B cell (primary cell): ENCODE data around the gene ZNF692. TPM values are rescaled to one million over a fixed set of nuclear protein-coding genes. Genes with fewer than 3 reads are reported as not detected.
A peak's percentile ranks its signal among the peaks of the same experiment; 100 is the strongest.

ENCODE experiments used
- ATAC-seq: fragments of 200-7000 bp; cut with Tn5 transposase; one replicate; pipeline ENCODE4 v1.10.0; 2021; ENCODE audit warnings: low read depth, mild to moderate bottlenecking, moderate number of reproducible peaks, moderate library complexity
- CTCF ChIA-PET: fragments of 350-600 bp; sonication (Branson Sonifier 250); formaldehyde crosslinking; loops from one replicate; lab custom pipeline; 2021; ENCODE audit warnings: antibody characterized with exemption, inconsistent platforms; lab: Charles Lee
- POLR2A ChIA-PET: fragments of 350-600 bp; sonication (Branson Sonifier 250); formaldehyde crosslinking; loops from one replicate; lab custom pipeline; 2021; ENCODE audit warnings: antibody characterized with exemption; lab: Charles Lee
- DNase-seq: peaks from one replicate; pipeline ENCODE4 v3.0.0; 2013
- H2AFZ ChIP-seq: 2 replicates; pipeline ENCODE4 v1.6.1; 2012; ENCODE audit warnings: mild to moderate bottlenecking, low read depth, low read length; ENCODE audit not compliant: insufficient read depth, poor library complexity, severe bottlenecking
- H3K27ac ChIP-seq, 2 donors: 1 replicate in 1 of 2; 2 replicates in 1 of 2; pipeline ENCODE4 v1.5.1; 2012 to 2013; ENCODE audit warnings: low read length in 2 of 2, mild to moderate bottlenecking in 2 of 2, moderate library complexity in 1 of 2
- H3K27me3 ChIP-seq, 4 experiments: fragments of 200-600 bp in 1 of 4; sonication (generic) in 1 of 4; replicated peaks in 1 of 4; 1 replicate in 2 of 4; 2 replicates in 2 of 4; pipeline versions ENCODE4 v1.6.1 to v1.7.0; 2013 to 2016; ENCODE audit warnings: low read length in 3 of 4, mild to moderate bottlenecking in 2 of 4, mixed read lengths in 1 of 4, moderate library complexity in 1 of 4; ENCODE audit not compliant: insufficient read depth in 4 of 4, control insufficient read depth in 3 of 4; ENCODE audit errors: control extremely low read depth in 1 of 4
- H3K36me3 ChIP-seq, 2 experiments: replicated peaks in 1 of 2; 1 replicate in 1 of 2; 2 replicates in 1 of 2; pipeline versions ENCODE4 v1.6.1 to v1.7.1; 2013; ENCODE audit warnings: low read length in 1 of 2; ENCODE audit not compliant: insufficient read depth in 2 of 2, control insufficient read depth in 1 of 2; ENCODE audit errors: control extremely low read depth in 1 of 2, extremely low read depth in 1 of 2
- H3K4me1 ChIP-seq, 2 donors: fragments of 200-600 bp in 1 of 2; sonication (generic) in 1 of 2; 1 replicate in 1 of 2; 2 replicates in 1 of 2; pipeline versions ENCODE4 v1.5.1 to v1.6.1; 2013 to 2017; ENCODE audit warnings: low read length in 2 of 2; ENCODE audit not compliant: control insufficient read depth in 2 of 2, insufficient read depth in 2 of 2
- H3K4me2 ChIP-seq: replicated peaks from 2 replicates; pipeline ENCODE3; 2012; ENCODE audit warnings: mild to moderate bottlenecking, low read depth, low read length; ENCODE audit not compliant: poor library complexity, severe bottlenecking
- H3K4me3 ChIP-seq, 5 experiments: fragments of 200-600 bp in 1 of 5; sonication (generic) in 1 of 5; 1 replicate in 3 of 5; 2 replicates in 2 of 5; pipeline versions ENCODE4 v1.5.1 to v1.7.0; 2011 to 2016; ENCODE audit warnings: low read length in 4 of 5, mild to moderate bottlenecking in 4 of 5, low read depth in 2 of 5, control low read depth in 1 of 5, moderate library complexity in 1 of 5; ENCODE audit not compliant: insufficient read depth in 1 of 5; ENCODE audit errors: control extremely low read depth in 1 of 5, extremely low read depth in 1 of 5
- H3K79me2 ChIP-seq: fragments of 200-600 bp; sonication (generic); one replicate; pipeline ENCODE4 v1.6.0; 2016; ENCODE audit warnings: low read length; ENCODE audit not compliant: control insufficient read depth, insufficient read depth
- H3K9ac ChIP-seq: fragments of 200-600 bp; sonication (generic); 2 replicates; pipeline ENCODE4 v1.6.1; 2017; ENCODE audit warnings: mild to moderate bottlenecking, low read length, moderate library complexity
- H3K9me3 ChIP-seq, 3 donors: one replicate each; pipeline versions ENCODE4 v1.6.1 to v1.7.1; 2013; ENCODE audit warnings: low read length in 2 of 3; ENCODE audit not compliant: control insufficient read depth in 2 of 3, insufficient read depth in 1 of 3; ENCODE audit errors: control extremely low read depth in 1 of 3
- H4K20me1 ChIP-seq: 2 replicates; pipeline ENCODE4 v1.6.0; 2012; ENCODE audit warnings: mild to moderate bottlenecking, low read length; ENCODE audit not compliant: insufficient read depth, control insufficient read depth, poor library complexity, severe bottlenecking
- H3K27ac Mint-ChIP-seq: one replicate; pipeline ENCODE4 v1.8.0; 2021; ENCODE audit warnings: mixed read lengths
- H3K27me3 Mint-ChIP-seq: one replicate; pipeline ENCODE4 v1.8.0; 2021; ENCODE audit warnings: mixed read lengths
- H3K4me1 Mint-ChIP-seq: one replicate; pipeline ENCODE4 v1.8.0; 2021; ENCODE audit warnings: mixed read lengths
- H3K4me3 Mint-ChIP-seq: one replicate; pipeline ENCODE4 v1.8.0; 2021; ENCODE audit warnings: mixed read lengths
- H3K9me3 Mint-ChIP-seq: one replicate; pipeline ENCODE4 v1.8.0; 2022; ENCODE audit warnings: mixed read lengths; ENCODE audit not compliant: insufficient read depth
- CTCF ChIP-seq: fragments of 200-600 bp; IDR thresholded peaks from one replicate; pipeline ENCODE4 v1.8.0; 2022; ENCODE audit warnings: antibody characterized with exemption, mild to moderate bottlenecking
- EZH2 ChIP-seq: IDR thresholded peaks from 2 replicates; pipeline ENCODE4 v1.6.1; 2012; ENCODE audit warnings: borderline replicate concordance, low read depth, mild to moderate bottlenecking, moderate library complexity, low read length; ENCODE audit not compliant: insufficient read depth, poor library complexity, severe bottlenecking
- WGBS: methylation state at CpG from one replicate; pipeline ENCODE4 v1.1.5; 2013; ENCODE audit warnings: missing lambda C conversion rate; ENCODE audit not compliant: insufficient coverage; 5-methylcytosine and 5-hydroxymethylcytosine counted together
- intact Hi-C: fragments of 100-400 bp; cut with micrococcal nuclease; formaldehyde crosslinking; loops from one replicate; pipeline ENCODE4 v1.10.0; 2022
- polyA plus RNA-seq: library from polyadenylated mRNA; depleted of rRNA; stranded (reverse); fragments of >200 nt; gene quantifications from 2 replicates; pipeline ENCODE4 v1.2.3, GENCODE V29; 2012
- total RNA-seq, 2 donors: library from RNA; stranded (reverse); fragments of 120-200 nt in 1 of 2; gene quantifications; 1 replicate in 1 of 2; 2 replicates in 1 of 2; pipeline versions ENCODE4 v1.2.3 to v1.2.4, GENCODE V29; 2013 to 2022

Gene ZNF692
- total and polyA plus RNA-seq, 2 donors (not counting 1 experiment from before 2014, with no cell fraction given), result 56.9 to 157 TPM

- intact Hi-C loops, result no loop called here
- TF ChIP-seq CTCF (no peak), EZH2 (no peak)
- ChIA-PET POLR2A (no interaction called here), CTCF (interaction anchor here (0.7 kb wide), 1 partner anchor 23 kb away, joined by 5 read pairs; no protein-coding TSS in a partner anchor)
- H3K4me1 Mint-ChIP-seq, result peaks cover 23% of the 10 kb centered on the region
- ATAC-seq (no peak), DNase-seq (no peak)
- no peak overlapping the region for H3K4me3 Mint-ChIP-seq
- H3K27ac ChIP-seq, result no peak overlapping the region
- H3K4me2 ChIP-seq, result no peak overlapping the region
- H3K27me3 Mint-ChIP-seq, result no peaks in the 10 kb centered on the region
- H3K4me3 ChIP-seq, result no peak overlapping the region
- H3K79me2 ChIP-seq, result no peaks in the 10 kb centered on the region
- WGBS, result no CpG with 5 or more reads among the region's 1 CpG
- no peak overlapping the region for H2AFZ ChIP-seq
- H3K9me3 Mint-ChIP-seq, result no peaks in the 10 kb centered on the region
- H3K4me1 ChIP-seq, result peaks cover 8 to 9% of the 10 kb centered on the region in 2 donors
- H3K9me3 ChIP-seq, result no peaks in the 10 kb centered on the region
- H3K9ac ChIP-seq, result no peak overlapping the region
- no peak overlapping the region for H3K27ac Mint-ChIP-seq
- H4K20me1 ChIP-seq, result no peaks in the 10 kb centered on the region
- H3K27me3 ChIP-seq, result no peaks in the 10 kb centered on the region
- H3K36me3 ChIP-seq, result no peaks in the 10 kb centered on the region
Observed at GRCh38 chr1:248881261-248881660, 22.4 kb upstream of the ZNF692 start.

GRCh38 chr1:248873993-248874533 lies 15.2 kb upstream of the ZNF692 start:
- Histone ChIP-seq H3K27ac (peak overlapping the region; percentile 64 to 81), H3K4me1 (peaks cover 0 to 23% of the 10 kb centered on the region in 2 donors), H3K27me3 (no peaks in the 10 kb centered on the region), H3K4me3 (peak overlapping the region; percentile 68 to 98 (median 84)), H3K79me2 (no peaks in the 10 kb centered on the region), H3K4me2 (peak overlapping the region; percentile 89), H3K9ac (peak overlapping the region; percentile 81), H3K36me3 (no peaks in the 10 kb centered on the region), H3K9me3 (no peaks in the 10 kb centered on the region), H4K20me1 (no peaks in the 10 kb centered on the region), H2AFZ (peak overlapping the region; percentile 91)
- ATAC-seq (peak; percentile 50), DNase-seq (peak; percentile 93)
- Mint-ChIP-seq H3K9me3 (no peaks in the 10 kb centered on the region), H3K4me1 (peaks cover 30% of the 10 kb centered on the region), H3K27me3 (no peaks in the 10 kb centered on the region), H3K27ac (peak overlapping the region; percentile 97), H3K4me3 (peak overlapping the region; percentile 95)
- ChIA-PET CTCF (interaction anchor here (0.8 to 2.3 kb wide), 8 partner anchors 12 to 68 kb away, joined by 3 to 11 read pairs (median 4); partner anchors contain the start of genes PGBD2, SH3BP5L, ZNF672 and ZNF692), POLR2A (interaction anchor here (0.7 to 2.4 kb wide), 6 partner anchors 11 to 69 kb away, joined by 3 to 12 read pairs (median 3); partner anchors contain the start of genes ZNF672 and ZNF692)
- WGBS, result 12% methylated on average over 16 of the region's 23 CpGs
- TF ChIP-seq CTCF, result no peak
- no peak for TF ChIP-seq EZH2
- intact Hi-C loops, result loop anchor here (1.0 kb wide), 5 partner anchors 11 to 48 kb away; partner anchors contain the start of genes PGBD2, ZNF672 and ZNF692
